ENCODE results near the gene CAMKK2.

CAMKK2 gene

GRCh38 chr12:121296618-121297434 is at the start of gene CAMKK2:
Gene CAMKK2, minus strand, starts transcription at chr12:121296709. Its CDS starts 22,183 bp downstream, at chr12:121274526.
- DNase-seq (ENCODE audit: low spot score), result peak; percentile 99
- peak; percentile 24 for TF ChIP-seq CTCF (IDR thresholded peaks at IDR 0.05; ENCODE audit: extremely low read depth, missing control alignments)

DNA sequence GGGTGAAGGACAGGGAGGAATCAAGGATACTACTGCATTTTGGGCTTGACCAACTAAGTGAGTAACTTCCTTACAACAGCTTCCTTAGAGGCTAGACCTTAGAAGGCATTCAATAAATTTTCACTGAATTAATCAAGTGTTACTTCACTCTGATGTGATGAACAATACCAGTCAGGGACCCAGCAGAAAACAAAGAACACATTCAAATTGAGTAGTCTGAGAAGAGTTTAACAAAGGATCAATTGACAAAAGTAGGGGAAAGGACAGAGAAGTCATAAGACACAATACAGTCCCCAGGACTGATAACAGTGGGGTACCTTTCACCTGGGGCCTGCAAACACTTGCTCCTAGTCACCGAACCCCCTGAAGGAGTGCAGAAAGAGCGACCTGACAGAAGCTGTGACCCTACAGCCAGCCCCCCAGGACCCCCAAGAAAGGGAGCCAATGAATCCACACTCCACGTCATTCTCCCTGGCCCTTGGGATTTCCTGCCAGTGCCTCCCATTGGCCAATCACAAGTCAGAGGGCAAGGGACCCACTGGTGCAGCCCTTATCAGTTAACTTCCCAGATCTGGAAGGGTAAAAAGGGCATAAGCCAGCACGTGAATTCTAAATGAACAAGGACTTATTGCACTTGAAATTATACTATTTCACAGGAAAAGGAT is 48.8 kb upstream of the CAMKK2 start:
- no peak for DNase-seq (ENCODE audit: low spot score)
- no peak for TF ChIP-seq CTCF (IDR thresholded peaks at IDR 0.05; ENCODE audit: extremely low read depth, missing control alignments)

GRCh38 chr12:121344506-121344905 is 48.0 kb upstream of the CAMKK2 start:
- no peak for TF ChIP-seq CTCF (IDR thresholded peaks at IDR 0.05; ENCODE audit: extremely low read depth, missing control alignments)
- DNase-seq (ENCODE audit: low spot score), result no peak

GRCh38 chr12:121337416-121337815 is 40.9 kb upstream of the CAMKK2 start:
- DNase-seq (ENCODE audit: low spot score), result no peak
- no peak for TF ChIP-seq CTCF (IDR thresholded peaks at IDR 0.05; ENCODE audit: extremely low read depth, missing control alignments)

DNA sequence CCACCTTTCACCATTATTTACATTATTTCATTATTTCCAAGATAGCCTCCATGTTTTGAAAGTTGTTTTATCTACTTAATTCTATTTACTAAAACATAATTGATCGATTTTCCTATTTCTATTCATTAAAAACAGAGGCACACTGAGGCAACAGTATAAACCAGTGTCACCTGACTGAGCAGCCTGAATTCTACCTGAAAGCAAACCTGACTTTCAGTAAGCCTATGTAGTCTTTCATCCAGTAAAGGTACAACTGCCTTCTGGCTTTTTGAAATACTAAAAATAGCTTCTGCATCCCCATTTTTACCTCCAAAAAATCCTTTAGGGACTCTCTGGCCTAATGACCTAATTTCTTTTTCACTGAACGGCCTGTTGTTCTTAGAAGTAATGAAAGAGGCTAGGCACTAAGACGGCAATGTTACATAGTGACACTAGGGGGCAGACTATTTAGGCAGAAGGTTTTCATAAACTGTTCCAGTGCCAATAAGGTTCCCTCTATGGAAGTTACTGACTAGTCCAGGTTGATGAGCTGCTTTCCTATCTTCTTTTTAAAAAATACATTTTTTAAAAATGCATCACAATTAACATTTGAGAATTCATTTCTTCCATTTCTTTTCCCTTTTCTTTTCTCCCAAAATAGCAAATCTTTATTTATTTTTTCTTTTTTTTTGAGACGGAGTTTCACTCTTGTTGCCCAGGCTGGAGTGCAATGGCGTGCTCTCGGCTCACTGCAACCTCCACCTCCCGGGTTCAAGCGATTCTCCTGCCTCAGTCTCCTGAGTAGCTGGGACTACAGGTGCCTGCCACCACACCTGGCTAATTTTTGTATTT is 38.2 kb upstream of the CAMKK2 start:
- TF ChIP-seq CTCF (IDR thresholded peaks at IDR 0.05; ENCODE audit: extremely low read depth, missing control alignments), result peak; percentile 74
- peak; percentile 60 for DNase-seq (ENCODE audit: low spot score)

DNA sequence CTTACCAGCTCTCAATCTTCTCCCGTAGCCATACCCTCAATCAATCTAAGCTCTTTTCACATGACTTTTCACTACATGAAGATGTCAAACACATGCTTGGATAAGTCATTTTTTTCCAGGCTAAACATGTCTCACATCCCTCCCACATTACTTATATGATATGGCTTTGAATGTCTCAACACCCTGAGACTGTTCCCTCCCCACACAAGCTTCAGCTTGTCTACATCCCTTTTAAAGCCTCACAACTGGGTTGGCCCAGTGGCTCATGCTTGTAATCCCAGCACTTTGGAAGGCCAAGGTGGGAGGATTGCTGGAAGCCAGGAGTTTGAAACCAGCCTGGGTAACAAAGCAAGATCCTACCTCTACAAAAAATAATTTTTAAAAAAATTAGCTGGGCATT is 37.2 kb upstream of the CAMKK2 start:
- no peak for TF ChIP-seq CTCF (IDR thresholded peaks at IDR 0.05; ENCODE audit: extremely low read depth, missing control alignments)

More for the DNA sequence above, 37.2 kb upstream of the CAMKK2 start:
- no peak for DNase-seq (ENCODE audit: low spot score)
